Fibroblast of skin of abdomen (primary cell): ENCODE data around the gene VAMP1.

ENCODE experiments used
- DNase-seq: peaks from one replicate; pipeline ENCODE4 v3.0.0-alpha.2; 2013

VAMP1 gene

DNA sequence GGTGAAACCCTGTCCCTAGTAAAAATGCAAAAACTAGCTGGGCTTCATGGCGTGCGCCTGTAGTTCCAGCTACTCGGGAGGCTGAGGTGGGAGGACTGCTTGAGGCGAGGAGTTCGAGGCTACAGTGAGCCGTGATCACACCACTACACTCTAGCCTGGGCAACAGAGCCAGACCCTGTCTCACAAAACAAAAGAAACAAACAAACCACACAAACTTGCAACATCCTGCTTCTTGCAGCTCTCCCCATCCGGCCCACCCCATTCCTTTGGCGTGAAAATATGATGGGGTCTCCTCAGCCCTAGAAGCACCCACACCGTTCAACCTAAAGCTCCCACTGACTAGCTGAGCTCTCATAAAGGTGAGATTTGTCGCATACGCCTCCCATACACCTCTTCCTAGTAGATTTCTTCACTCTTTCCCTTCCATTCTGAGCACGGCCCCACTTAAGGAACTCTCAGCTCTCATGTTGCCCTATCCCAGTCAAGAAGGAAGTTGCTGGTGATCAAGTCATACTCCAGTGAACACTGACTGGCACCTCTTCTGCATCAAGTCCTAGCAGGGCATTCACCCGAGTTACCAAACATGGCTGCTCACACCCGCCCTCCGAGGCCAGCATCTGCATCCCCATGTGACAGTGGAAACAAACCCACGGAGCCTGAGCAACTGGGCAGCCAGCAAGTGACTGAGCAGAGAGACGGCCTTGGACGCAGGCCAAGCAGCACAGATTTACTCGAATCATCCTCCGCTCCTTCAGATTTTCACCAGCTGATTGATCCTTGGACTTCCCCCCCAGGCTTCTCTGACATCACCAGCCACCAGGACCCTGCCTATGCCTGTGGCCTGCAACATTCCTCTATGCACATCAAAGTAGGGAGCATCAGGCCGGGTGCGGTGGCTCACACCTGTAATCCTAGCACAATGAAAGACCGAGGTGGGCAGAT is 44.6 kb downstream of the VAMP1 start:
- no peak for DNase-seq

DNA sequence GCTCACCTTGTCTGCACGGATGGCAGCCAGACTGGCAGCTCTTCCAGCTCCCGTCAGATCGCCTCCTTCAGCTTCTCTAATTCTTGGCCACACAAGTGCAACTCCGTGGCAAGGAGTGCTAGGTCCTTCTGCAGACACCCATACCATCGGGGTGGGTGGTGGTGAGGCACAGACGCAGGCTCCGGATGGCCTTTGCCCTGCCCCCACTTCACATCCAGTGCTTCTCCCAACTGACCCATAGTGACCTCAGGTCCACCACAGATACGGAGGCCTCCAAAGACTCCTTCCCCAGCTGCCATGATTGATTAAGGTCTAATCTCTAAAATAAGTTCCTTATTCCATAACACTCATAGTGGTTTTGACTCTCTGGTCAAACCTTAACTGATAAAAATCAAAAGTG is 45.6 kb downstream of the VAMP1 start:
- no peak for DNase-seq

DNA sequence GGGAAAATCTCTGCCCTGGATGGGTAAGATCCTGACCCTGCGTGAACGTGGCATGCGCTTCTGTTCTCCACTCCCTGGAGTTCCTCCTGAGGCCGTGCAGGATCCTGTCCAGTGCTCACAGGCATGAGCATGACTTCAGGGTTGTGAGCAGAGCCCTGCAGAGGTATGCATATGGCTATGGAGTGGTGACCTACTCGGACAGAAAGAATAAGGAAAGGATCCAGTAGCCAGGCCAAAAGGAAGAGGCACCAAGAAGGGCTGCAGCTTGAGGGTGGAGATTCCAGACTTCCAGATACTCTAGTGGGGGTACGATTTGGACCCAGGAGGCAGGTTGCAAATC is 46.5 kb downstream of the VAMP1 start:
- DNase-seq, result no peak

DNA sequence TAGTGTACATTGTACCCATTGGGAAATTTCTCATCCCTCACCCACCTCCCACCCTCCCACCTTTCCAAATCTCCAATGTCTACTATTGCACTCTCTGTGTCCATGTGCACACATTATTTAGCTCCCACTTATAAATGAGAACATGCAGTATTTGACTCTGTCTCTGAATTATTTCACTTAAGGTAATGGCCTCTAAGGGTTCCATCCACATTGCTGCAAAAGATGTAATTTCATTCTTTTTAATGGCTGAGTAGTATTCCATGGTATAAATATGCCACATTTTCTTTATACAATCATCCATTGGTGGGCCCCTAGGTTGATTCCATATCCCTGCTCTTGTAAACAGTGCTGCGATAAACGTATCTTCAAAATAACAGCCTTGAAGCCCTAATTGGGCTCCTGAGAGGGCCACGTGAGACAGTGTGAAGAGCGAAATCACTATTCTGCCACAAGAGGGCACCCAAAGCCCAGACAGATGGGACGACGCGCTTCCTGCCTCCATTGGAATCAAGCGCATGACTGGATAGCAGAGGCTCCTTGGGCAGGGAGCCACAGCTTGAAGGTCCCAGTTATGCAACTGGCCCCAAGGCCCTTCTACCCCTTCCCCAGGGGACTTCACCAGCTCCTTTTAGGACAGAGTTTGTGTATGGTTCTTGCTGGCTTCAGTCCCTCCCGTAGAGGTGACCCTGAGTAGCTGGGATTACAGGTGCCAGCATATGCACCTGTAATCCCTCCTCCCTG is 47.0 kb downstream of the VAMP1 start:
- peak; percentile 89 for DNase-seq

DNA sequence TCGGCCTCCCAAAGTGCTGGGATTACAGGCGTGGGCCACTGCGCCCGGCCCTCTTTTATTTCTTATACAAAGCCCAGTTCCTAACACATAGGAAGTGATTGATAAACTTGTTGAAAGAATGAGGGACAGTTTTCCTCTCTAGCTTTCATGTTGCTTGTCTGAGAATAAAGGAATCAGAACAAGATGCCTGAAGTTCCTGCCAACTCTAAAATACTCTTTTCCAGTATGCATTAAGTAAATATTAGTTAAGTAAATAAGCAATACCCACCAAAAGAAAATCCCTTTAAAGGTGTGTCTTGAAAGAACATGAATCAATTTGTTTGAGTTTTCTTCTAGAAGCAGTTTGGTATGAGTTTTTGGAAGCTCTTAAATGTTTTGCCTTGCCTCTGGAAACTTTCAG is 50.1 kb downstream of the VAMP1 start:
- no peak for DNase-seq

DNA sequence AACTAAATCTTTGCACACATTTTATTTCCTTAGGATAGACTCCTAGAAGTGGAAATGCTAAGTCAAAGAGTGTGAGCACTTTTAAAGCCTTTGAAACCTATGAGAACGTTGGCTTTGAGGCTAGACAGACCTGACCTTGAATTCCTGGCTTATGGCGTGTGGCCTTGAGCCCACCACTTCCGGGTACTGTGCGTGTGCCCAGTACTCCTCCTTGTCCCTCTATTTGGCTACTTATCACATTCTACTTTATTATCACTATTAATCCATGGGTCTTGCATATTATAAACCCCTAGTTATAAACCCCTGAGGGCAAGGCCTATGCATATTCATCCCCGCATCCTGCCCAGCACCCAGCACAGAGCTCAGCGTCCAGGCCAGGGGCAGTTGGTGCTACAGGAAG is 51.7 kb downstream of the VAMP1 start:
- no peak for DNase-seq

DNA sequence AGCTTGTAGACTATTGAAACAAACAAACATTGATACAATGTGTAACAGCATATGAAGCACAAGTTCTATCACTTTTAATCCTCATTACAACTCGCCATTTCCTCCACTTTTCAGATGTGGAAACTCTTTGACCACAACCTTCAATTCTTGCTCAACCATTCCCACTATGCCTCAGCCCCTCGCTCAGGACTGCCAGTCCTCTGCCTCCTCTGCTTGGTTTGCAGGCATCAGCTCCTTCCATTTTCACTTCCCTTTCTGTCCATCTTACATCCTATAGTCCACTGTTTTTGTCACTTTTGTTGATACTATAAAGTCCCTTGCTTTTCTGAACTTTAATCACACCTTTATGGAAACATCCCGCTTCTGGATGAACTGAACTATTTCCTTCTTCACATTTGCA is 53.9 kb downstream of the VAMP1 start:
- no peak for DNase-seq
